HG02759 (cell line): ENCODE results near the gene GABPB2.

Source experiments
- ATAC-seq: cut with Tn5 transposase; IDR thresholded peaks from one replicate; pipeline ENCODE4 v1.9.1; 2021; ENCODE audit warnings: mild to moderate bottlenecking, moderate library complexity; ENCODE audit not compliant: unreplicated experiment

Gene GABPB2

GRCh38 chr1:151158326-151158725 is 87.8 kb downstream of the GABPB2 start:
- ATAC-seq, result no peak

DNA sequence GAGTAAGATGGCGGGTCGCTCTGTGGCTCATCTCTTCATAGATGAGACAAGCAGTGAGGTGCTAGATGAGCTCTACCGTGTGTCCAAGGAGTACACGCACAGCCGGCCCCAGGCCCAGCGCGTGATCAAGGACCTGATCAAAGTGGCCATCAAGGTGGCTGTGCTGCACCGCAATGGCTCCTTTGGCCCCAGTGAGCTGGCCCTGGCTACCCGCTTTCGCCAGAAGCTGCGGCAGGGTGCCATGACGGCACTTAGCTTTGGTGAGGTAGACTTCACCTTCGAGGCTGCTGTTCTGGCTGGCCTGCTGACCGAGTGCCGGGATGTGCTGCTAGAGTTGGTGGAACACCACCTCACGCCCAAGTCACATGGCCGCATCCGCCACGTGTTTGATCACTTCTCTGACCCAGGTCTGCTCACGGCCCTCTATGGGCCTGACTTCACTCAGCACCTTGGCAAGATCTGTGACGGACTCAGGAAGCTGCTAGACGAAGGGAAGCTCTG is 88.2 kb downstream of the GABPB2 start:
- no peak for ATAC-seq

DNA sequence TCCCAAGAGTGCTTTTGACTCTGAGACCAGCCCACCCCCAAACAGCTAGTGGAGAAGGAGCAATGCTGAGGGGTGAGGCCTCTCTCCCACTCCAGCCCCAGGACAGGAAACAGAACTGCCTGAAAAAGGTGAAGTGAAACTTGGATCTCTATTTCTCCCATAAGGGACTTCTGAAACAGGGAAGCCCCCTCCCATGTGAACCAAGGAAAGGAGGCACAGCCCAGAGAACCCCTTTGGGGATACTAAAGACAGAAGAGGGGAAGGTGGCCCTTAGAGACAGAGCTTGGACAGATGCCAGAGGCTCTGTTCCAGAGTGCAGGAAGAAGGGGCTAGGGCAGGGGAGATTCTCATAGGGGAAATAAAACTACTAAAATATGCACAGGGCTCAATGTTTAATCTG is 88.8 kb downstream of the GABPB2 start:
- ATAC-seq, result no peak

DNA sequence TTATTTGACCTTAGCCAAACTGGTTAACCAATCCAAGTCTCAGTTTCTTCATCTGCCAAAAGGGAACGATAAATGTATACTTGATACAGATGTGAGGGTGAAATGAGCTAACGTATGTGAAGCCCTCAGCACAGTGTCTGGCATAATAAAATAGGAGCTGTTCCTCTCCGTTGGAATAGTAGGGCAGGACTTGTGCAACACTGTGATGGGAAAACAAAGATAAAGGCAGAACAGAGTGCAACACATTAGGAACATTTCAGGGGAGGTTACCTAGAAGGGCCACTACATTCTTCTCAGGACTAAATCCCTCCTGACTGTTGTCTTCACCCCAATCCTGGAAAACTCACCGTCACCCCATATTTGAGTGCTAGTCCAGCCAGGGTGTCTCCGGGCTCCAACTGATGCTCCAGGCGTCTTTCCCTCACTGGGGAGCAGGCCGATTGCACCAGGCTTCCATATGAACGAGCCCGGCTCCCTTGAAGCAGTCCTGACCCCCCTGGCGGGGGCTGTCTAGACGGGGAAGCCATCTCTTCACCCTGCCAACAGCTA is 94.2 kb downstream of the GABPB2 start:
- ATAC-seq, result peak; percentile 6

GRCh38 chr1:151165281-151165737 is 94.7 kb downstream of the GABPB2 start:
- peak; percentile 3 for ATAC-seq

DNA sequence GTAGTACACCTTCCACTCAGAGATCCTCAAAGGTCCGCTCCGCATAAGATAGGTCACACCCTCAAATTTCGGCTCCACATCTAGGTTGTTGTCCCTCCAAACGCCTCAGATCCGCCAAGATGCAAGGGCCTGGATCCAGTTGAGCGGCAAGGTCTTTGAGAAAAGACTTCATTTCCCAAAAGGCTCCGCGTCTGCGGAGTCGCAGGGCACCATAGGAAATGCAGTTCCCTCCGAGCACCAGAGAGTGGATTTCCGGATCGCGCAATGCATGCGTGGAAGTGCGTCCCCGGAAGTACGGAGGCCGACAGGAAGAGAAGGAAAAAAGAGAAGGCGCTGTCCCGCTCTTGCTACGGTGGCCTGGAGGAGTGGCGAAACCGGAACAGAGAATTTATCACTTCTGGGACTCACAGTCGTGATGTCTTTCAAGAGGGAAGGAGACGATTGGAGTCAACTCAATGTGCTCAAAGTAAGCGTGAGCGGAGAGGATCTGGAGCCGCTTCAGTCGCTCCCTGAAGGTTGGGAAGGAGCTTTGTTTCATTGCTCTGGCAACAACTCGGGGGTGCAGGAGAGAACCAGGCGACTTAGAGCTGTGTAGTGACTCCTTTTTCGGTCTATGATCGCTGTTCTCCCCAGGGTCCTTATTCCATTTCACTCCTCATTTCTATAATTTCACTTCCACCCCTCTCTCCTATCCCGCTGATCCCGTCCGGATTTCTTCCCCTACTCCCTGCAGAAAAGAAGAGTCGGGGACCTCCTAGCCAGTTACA is 95.4 kb downstream of the GABPB2 start, which contains the start of the genes LYSMD1 and SCNM1:
Gene LYSMD1, minus strand, starts transcription at position 165 of the 767 bp plus-strand sequence. CDS start 644 bp downstream, outside the sequence.
Gene SCNM1, plus strand, starts transcription at position 407 of the 767 bp plus-strand sequence. Its CDS starts 9 bp downstream, at position 416.
- ATAC-seq, result peak; percentile 90

GRCh38 chr1:151166505-151166956 is 96.0 kb downstream of the GABPB2 start:
- no peak for ATAC-seq

DNA sequence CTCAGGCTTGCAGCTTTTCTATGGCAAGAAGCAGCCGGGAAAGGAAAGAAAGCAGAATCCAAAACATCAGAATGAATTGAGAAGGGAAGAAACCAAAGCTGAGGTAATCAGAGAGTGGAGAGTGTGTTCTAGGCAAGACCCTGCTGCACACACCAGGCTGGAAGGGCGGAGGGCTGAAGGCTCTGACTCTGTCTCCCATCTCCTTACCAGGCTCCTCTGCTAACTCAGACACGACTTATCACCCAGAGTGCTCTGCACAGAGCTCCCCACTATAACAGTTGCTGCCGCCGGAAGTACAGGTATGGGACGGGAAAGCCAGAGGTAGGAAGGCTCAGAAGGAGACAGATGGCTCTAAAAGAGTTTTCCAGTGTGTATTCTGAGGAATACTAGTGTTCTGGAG is 96.6 kb downstream of the GABPB2 start:
- no peak for ATAC-seq

- ATAC-seq, result no peak
Measured at GRCh38 chr1:151171190-151171589, 100.6 kb downstream of the GABPB2 start.
